GM21619 (cell line): ENCODE results near the gene ARHGAP18.

Experiments
- ATAC-seq: cut with Tn5 transposase; IDR thresholded peaks from one replicate; pipeline ENCODE4 v1.9.1; 2021; ENCODE audit not compliant: unreplicated experiment

The ARHGAP18 gene

DNA sequence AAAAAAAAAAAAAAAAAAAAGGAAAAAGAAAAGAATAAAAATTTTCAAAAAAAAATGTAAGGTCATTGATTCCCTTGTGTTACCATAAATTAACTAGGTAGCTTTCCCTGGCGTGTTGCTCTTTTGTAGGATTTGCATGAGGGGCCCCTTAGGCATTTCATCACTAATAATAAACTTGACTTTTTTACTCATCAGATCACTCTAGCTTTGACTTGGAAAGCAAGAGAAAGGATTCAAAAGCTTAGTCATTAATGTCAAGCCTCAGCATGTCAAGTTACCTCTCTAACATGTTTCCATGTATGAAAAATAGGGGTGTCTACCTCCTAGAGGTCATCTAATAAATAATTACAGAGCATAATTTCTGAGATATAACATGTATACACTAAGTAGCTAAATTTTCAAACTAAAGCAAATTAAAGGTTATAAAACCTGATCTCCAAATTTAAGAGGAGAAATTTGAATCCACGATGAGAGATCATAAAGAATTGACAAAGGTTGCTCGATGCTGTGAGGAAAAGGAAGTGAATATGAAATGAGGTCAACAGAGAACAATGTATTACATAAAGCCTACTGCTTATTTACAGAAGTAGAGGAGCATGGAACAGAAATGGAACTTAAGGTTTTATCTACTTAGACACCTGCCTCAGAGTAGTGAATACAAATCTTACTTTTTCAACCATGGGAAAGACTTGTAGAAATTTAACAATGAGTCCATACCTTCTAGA is 86.8 kb downstream of the ARHGAP18 start:
- peak; percentile 66 for ATAC-seq

- ATAC-seq: no peak
These were observed 88.7 kb downstream of the ARHGAP18 start for GRCh38 chr6:129621252-129621651.

GRCh38 chr6:129620234-129620610 is 89.8 kb downstream of the ARHGAP18 start:
- no peak for ATAC-seq

DNA sequence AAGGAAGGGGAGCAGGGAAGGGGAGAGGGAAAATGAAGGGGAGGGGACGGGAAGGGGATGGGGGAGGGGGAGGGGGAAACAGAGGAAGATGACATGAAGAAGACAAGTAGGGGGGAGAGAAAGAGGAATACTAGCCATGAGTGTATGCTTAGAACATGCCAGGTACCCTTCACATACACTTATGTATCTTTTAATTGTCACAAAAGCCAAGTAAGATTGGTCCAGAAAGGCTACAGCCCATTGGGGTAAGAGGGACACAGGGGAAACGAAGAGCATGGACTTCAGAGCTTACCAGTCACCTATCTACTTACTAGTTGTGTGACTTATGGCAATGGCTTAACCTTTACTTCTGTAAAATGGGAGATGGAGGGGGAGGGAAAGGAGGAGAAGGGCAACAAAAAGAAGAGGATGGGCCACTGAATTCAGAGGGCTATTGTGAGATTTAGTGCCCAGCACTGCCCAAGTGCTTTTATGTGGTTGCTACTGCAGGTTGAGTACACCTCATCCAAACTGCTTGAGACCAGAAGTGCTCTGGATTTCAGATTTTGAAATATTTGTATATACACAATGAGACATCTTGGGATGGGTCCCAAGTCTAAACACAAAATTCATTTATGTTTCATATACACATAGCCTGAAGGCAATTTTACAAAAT is 90.3 kb downstream of the ARHGAP18 start:
- no peak for ATAC-seq

DNA sequence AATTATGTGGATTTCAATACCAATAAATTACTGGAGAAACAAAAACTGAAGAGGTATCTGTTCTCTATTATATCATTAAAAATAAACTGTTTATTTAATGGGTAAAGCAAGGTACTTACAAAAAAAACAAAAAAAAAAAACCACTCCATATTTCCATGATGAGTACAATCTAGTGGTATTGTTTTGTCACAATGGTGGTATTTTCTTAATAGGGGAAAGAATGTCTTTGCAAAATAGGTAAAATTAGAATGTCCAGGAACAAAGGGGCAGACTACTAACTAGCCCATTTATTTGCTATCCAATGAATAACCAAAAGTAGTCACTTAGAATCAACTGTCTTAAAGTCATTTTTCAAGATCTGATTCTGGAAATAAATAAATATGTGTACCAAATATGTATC is 92.0 kb downstream of the ARHGAP18 start:
- no peak for ATAC-seq

DNA sequence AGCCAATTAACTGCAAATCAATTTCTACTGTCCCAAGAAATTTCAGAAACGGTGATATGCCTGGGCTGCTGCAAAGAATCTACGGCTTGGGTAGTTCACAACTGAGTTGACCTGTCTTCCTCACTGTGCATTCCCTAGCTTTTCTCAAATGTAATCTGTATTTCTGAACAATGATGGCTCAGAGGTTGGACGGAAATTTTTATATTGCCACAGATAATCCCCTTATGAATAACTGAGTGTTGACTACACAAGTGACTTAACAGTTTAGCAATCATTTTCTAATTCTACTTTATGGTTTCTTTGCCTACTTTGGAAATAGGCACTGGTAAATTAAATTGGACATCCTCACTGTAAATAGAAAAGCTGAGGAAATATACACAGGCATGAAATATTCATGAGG is 94.5 kb downstream of the ARHGAP18 start:
- ATAC-seq: no peak

- no peak for ATAC-seq
These were observed 95.0 kb downstream of the ARHGAP18 start for GRCh38 chr6:129615020-129615419.

GRCh38 chr6:129614464-129614863 is 95.5 kb downstream of the ARHGAP18 start:
- ATAC-seq: no peak

GRCh38 chr6:129612440-129612839 is 97.5 kb downstream of the ARHGAP18 start:
- ATAC-seq: no peak

GRCh38 chr6:129609635-129610034 is 100.3 kb downstream of the ARHGAP18 start:
- ATAC-seq: no peak

- no peak for ATAC-seq
These were observed 101.0 kb downstream of the ARHGAP18 start for GRCh38 chr6:129608886-129609537.

- no peak for ATAC-seq
These were observed 102.3 kb downstream of the ARHGAP18 start for GRCh38 chr6:129607581-129608186.

- ATAC-seq: no peak
These were observed 103.3 kb downstream of the ARHGAP18 start for GRCh38 chr6:129606664-129607063.

DNA sequence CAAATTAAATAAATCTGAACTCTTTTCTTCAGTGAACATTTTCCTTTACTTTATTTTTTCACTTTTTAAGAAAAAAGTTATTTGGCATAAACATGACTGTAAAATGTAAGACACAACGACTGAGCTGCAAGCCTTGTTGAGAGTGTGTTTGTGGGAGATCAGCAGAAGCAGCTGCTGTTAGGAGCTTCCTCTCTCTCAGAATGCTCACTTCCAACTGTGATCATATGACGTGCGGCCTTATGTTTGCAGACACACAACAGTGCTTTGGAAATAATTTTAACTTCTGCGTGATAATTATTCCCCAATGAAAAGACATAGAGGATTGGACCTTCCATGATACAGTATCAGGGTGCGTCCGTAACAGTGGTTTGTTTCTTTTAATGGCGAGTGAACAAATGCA is 104.0 kb downstream of the ARHGAP18 start:
- ATAC-seq: no peak

DNA sequence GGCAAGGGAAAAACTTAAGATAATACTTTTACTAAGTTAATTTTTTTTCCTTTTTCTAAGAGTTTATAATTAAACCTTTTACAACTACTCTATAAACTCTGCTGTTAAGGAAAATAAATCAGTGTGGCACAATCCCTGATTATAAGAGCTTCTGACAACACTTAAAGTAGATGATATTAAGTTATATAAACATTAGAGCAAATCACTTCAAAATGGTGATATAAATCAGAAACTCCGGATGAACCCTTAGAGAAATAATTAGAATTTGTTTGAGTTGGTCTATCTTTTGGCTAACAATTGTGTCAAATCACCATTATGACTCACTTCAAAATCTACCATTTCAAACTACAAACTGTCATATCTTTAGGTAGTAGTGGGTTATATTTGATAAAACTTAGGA is 104.9 kb downstream of the ARHGAP18 start:
- no peak for ATAC-seq

DNA sequence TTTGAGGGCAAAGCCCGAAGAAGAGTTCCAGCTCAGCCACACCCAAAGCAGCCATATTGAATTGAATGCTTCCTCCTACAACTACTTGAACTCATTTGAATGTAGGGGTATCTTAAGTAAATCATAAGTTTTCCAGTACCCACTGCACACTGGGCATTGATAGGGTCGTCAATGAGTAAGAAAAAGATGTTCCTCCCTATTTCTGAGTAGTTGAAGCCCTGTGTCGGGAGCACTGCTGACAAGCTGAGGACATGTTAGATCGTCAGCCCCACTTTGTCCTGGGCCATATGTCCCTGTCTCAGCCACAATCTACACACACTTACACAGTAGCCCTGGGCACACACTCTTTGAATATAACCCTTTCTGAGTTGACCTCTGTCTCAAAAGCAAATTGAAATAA is 105.7 kb downstream of the ARHGAP18 start:
- no peak for ATAC-seq

- no peak for ATAC-seq
These were observed 106.2 kb downstream of the ARHGAP18 start for GRCh38 chr6:129603741-129604140.

DNA sequence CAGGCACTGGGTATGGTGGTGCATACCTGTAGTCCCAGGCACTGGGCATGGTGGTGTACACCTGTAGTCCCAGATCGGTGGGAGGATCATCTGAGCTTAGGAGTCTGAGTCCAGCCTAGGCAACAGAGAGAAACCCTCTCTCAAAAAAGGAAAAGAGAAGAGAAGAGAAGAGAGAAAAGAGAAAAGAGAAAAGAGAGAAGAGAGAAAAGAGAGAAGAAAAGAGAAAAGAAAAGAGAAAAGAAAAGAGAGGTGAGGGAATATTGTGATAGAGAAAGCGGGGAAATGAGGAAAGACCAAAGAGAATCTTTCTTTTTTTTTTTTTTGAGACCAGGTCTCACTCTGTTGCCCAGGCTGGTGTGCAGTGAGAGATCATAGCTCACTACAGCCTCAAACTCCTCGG is 108.7 kb downstream of the ARHGAP18 start:
- no peak for ATAC-seq

GRCh38 chr6:129599467-129599866 is 110.5 kb downstream of the ARHGAP18 start:
- no peak for ATAC-seq

GRCh38 chr6:129598244-129599187 is 111.5 kb downstream of the ARHGAP18 start:
- ATAC-seq: peak; percentile 52
